ENCODE data around the gene MIOX. TPM values are rescaled to one million over a fixed set of nuclear protein-coding genes. Genes with fewer than 3 reads are reported as not detected.
"Not testable (repeated sequence)": the region's sequence is repeated elsewhere in the genome, so short reads cannot be mapped to it uniquely, and the experiment has no call there.

The MIOX gene
- polyA plus RNA-seq, 4 donors: 0.28 to 0.44 TPM; not detected in 2

DNA sequence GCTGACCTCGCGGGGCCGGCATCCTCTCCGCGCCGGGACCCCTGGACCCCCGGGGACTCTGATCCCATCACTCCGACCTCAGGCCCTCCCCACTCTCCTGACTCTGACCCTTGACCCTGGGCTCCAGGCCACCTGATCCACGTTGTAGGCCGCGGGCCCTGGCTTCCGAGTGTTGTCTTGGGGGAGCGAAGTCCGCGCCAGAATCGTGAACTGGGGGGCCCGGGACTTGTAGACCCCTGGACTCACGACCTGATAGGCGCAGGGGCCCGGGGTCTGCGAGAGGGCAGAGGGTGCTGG, 43.9 kb downstream of the MIOX start:
- H3K27me3 ChIP-seq (ENCODE audit: control insufficient read depth in 3 of 3, insufficient read depth in 3 of 3, low read length in 3 of 3): peaks cover 0 to 37% (median 0%) of the 10 kb centered on the region in 3 donors
- H3K9me3 ChIP-seq (ENCODE audit: control insufficient read depth in 2 of 2, insufficient read depth in 1 of 2, low read depth in 1 of 2, low read length in 1 of 2): no peaks in the 10 kb centered on the region
- H3K27ac ChIP-seq (ENCODE audit: low read depth in 1 of 3, low read length in 2 of 3): peak overlapping the region; percentile 84 to 100 (median 95)
- 0 to 2% (median 0%) methylated on average over 14 to 21 of the region's 21 CpGs for WGBS, 3 donors
- H3K4me3 ChIP-seq (ENCODE audit: low read depth in 1 of 3, low read length in 3 of 3): peak overlapping the region; percentile 45 to 76 (median 57)
- H3K4me1 ChIP-seq (ENCODE audit: control insufficient read depth in 3 of 3, insufficient read depth in 2 of 3, low read depth in 1 of 3, low read length in 2 of 3): peaks cover 0 to 52% (median 6%) of the 10 kb centered on the region in 3 donors
- no peak for FAIRE-seq
- H3K36me3 ChIP-seq (ENCODE audit: control insufficient read depth in 3 of 3, insufficient read depth in 2 of 3, low read depth in 1 of 3, low read length in 3 of 3): peaks cover 0 to 3% (median 0%) of the 10 kb centered on the region in 3 donors
- DNase-seq: no peak

- peaks cover 0 to 52% (median 6%) of the 10 kb centered on the region in 3 donors for H3K4me1 ChIP-seq (ENCODE audit: control insufficient read depth in 3 of 3, insufficient read depth in 2 of 3, low read depth in 1 of 3, low read length in 2 of 3)
- peak; percentile 91 to 93 for DNase-seq
- H3K9me3 ChIP-seq (ENCODE audit: control insufficient read depth in 2 of 2, insufficient read depth in 1 of 2, low read depth in 1 of 2, low read length in 1 of 2): no peaks in the 10 kb centered on the region
- no peak for FAIRE-seq
- WGBS, 3 donors: 1 to 2% (median 1%) methylated on average over 48 to 53 of the region's 53 CpGs
- peak overlapping the region; percentile 84 to 100 (median 95) for H3K27ac ChIP-seq (ENCODE audit: low read depth in 1 of 3, low read length in 2 of 3)
- H3K27me3 ChIP-seq (ENCODE audit: control insufficient read depth in 3 of 3, insufficient read depth in 3 of 3, low read length in 3 of 3): peaks cover 0 to 37% (median 0%) of the 10 kb centered on the region in 3 donors
- H3K36me3 ChIP-seq (ENCODE audit: control insufficient read depth in 3 of 3, insufficient read depth in 2 of 3, low read depth in 1 of 3, low read length in 3 of 3): peaks cover 0 to 3% (median 0%) of the 10 kb centered on the region in 3 donors
- H3K4me3 ChIP-seq (ENCODE audit: low read depth in 1 of 3, low read length in 3 of 3): peak overlapping the region; percentile 45 to 76 (median 57)
These were observed 44.4 kb downstream of the MIOX start for GRCh38 chr22:50530877-50531545.

- Histone ChIP-seq H3K27me3 (ENCODE audit: control insufficient read depth in 3 of 3, insufficient read depth in 3 of 3, low read length in 3 of 3) (peaks cover 0 to 37% (median 0%) of the 10 kb centered on the region in 3 donors), H3K4me1 (ENCODE audit: control insufficient read depth in 3 of 3, insufficient read depth in 2 of 3, low read depth in 1 of 3, low read length in 2 of 3) (peaks cover 0 to 50% (median 6%) of the 10 kb centered on the region in 3 donors), H3K27ac (ENCODE audit: low read depth in 1 of 3, low read length in 2 of 3) (peak overlapping the region; percentile 84 to 100 (median 95)), H3K36me3 (ENCODE audit: control insufficient read depth in 3 of 3, insufficient read depth in 2 of 3, low read depth in 1 of 3, low read length in 3 of 3) (peaks cover 0 to 3% (median 0%) of the 10 kb centered on the region in 3 donors), H3K4me3 (ENCODE audit: low read depth in 1 of 3, low read length in 3 of 3) (peak overlapping the region; percentile 45 to 76 (median 57)), H3K9me3 (ENCODE audit: control insufficient read depth in 2 of 2, insufficient read depth in 1 of 2, low read depth in 1 of 2, low read length in 1 of 2) (no peaks in the 10 kb centered on the region)
- DNase-seq (peak; percentile 62 to 78), FAIRE-seq (no peak)
- WGBS, 3 donors: 1% methylated on average over 14 to 44 of the region's 44 CpGs
These were observed 44.9 kb downstream of the MIOX start for GRCh38 chr22:50531546-50531961.

DNA sequence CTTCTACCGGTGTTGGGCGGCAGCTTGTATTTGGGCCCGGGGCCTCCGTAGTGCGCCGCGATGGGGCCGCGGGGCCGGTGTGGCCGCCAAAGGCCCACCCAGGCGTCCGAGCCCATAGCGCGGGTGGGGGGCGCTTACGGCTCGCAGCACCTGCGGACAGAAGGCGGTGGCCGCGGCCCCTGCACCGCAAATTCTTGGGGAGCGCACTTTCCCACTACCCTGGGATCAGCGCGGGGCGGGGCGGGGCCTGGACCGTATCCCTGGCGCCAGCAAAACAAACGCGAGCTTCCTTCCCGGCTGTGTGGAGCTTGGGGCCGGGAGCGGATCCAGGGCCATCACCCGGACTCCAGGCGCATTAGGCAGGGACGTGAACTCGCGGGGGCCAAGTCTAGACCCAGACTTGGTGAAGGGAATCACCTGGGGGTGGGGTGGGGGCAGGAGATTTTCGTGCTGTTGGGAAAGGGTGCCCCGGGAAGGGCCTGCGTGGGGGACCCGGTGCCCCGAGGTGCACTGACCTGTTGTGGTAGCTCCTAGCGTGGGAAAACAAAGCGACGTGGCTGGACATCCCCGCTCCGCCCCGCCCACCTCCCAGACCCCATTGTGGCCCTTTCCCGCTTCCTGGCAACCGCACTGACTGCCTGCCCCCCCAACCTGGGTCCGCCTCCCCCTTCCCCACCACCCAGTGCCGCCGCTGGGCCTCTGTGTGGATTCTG, 45.5 kb downstream of the MIOX start:
- H3K36me3 ChIP-seq (ENCODE audit: control insufficient read depth in 3 of 3, insufficient read depth in 2 of 3, low read depth in 1 of 3, low read length in 3 of 3): peaks cover 0 to 3% (median 0%) of the 10 kb centered on the region in 3 donors
- peak; percentile 74 to 85 for DNase-seq
- H3K4me3 ChIP-seq (ENCODE audit: low read depth in 1 of 3, low read length in 3 of 3): peak overlapping the region; percentile 45 to 76 (median 57)
- FAIRE-seq: no peak
- peak overlapping the region; percentile 84 to 100 (median 95) for H3K27ac ChIP-seq (ENCODE audit: low read depth in 1 of 3, low read length in 2 of 3)
- 3 to 5% (median 5%) methylated on average over 34 to 56 of the region's 56 CpGs for WGBS, 3 donors
- peaks cover 0 to 37% (median 0%) of the 10 kb centered on the region in 3 donors for H3K27me3 ChIP-seq (ENCODE audit: control insufficient read depth in 3 of 3, insufficient read depth in 3 of 3, low read length in 3 of 3)
- H3K4me1 ChIP-seq (ENCODE audit: control insufficient read depth in 3 of 3, insufficient read depth in 2 of 3, low read depth in 1 of 3, low read length in 2 of 3): peaks cover 0 to 46% (median 6%) of the 10 kb centered on the region in 3 donors
- H3K9me3 ChIP-seq (ENCODE audit: control insufficient read depth in 2 of 2, insufficient read depth in 1 of 2, low read depth in 1 of 2, low read length in 1 of 2): no peaks in the 10 kb centered on the region

DNA sequence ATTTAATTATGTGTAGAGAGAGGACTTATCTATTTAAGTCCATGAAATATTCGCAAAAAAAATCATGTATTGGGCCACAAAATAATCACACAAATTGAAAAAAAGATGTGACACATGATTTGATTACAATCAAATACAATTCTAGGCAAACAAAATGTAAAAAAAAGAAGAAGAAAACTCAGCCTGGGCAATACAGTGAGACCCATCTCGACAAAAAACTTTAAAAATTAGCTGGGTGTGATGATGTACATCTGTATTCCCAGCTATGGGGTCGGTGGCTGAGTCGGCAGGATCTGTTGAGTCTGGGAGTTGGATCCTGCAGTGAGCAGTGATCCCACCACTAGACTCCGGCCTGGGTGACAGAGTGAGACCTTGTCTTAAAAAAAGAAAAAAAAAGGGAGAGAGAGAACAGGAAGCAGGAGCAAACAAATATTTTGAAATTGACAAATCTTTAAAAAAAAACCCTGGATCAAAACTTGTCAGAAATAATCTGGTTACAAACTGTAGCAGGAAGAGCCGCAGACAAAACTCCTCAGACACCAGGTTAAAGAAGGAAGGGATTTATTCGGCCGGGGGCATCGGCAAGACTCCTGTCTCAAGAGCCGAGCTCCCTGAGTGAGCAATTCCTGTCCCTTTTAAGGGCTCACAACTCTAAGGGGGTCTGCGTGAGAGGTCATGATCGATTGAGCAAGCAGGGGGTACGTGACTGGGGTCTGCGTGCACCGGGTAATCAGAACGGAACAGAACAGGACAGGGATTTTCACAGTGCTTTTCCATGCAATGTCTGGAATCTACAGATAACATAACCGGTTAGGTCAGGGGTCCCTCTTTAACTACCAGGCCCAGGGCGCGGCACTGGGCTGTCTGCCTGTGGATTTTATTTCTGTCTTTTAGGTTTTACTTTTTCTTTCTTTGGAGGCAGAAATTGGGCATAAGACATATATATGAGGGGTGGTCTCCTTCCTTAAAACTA, 46.5 kb downstream of the MIOX start:
- 65 to 73% (median 70%) methylated on average over 19 of the region's 19 CpGs for WGBS, 3 donors

GRCh38 chr22:50533856-50534711, 47.4 kb downstream of the MIOX start:
- 53 to 68% (median 60%) methylated on average over 21 of the region's 21 CpGs for WGBS, 3 donors
- H3K4me3 ChIP-seq (ENCODE audit: low read depth in 1 of 3, low read length in 3 of 3); H3K9me3 ChIP-seq (ENCODE audit: control insufficient read depth in 2 of 2, insufficient read depth in 1 of 2, low read depth in 1 of 2, low read length in 1 of 2); DNase-seq; H3K36me3 ChIP-seq (ENCODE audit: control insufficient read depth in 3 of 3, insufficient read depth in 2 of 3, low read depth in 1 of 3, low read length in 3 of 3); FAIRE-seq: not testable (repeated sequence)
- Histone ChIP-seq H3K27me3 (ENCODE audit: control insufficient read depth in 3 of 3, insufficient read depth in 3 of 3, low read length in 3 of 3) (peaks cover 0 to 36% (median 0%) of the 10 kb centered on the region in 3 donors), H3K27ac (ENCODE audit: low read depth in 1 of 3, low read length in 2 of 3) (peak overlapping the region in 1 of 3 donors; percentile 78), H3K4me1 (ENCODE audit: control insufficient read depth in 3 of 3, insufficient read depth in 2 of 3, low read depth in 1 of 3, low read length in 2 of 3) (peaks cover 2 to 49% (median 3%) of the 10 kb centered on the region in 3 donors)

More for the DNA sequence above, 46.5 kb downstream of the MIOX start:
- Histone ChIP-seq H3K27me3 (ENCODE audit: control insufficient read depth in 3 of 3, insufficient read depth in 3 of 3, low read length in 3 of 3) (peaks cover 0 to 37% (median 0%) of the 10 kb centered on the region in 3 donors), H3K36me3 (ENCODE audit: control insufficient read depth in 3 of 3, insufficient read depth in 2 of 3, low read depth in 1 of 3, low read length in 3 of 3) (no peaks in the 10 kb centered on the region), H3K4me1 (ENCODE audit: control insufficient read depth in 3 of 3, insufficient read depth in 2 of 3, low read depth in 1 of 3, low read length in 2 of 3) (peaks cover 0 to 46% (median 4%) of the 10 kb centered on the region in 3 donors), H3K9me3 (ENCODE audit: control insufficient read depth in 2 of 2, insufficient read depth in 1 of 2, low read depth in 1 of 2, low read length in 1 of 2) (no peaks in the 10 kb centered on the region), H3K4me3 (ENCODE audit: low read depth in 1 of 3, low read length in 3 of 3) (no peak overlapping the region), H3K27ac (ENCODE audit: low read depth in 1 of 3, low read length in 2 of 3) (peak overlapping the region in 1 of 3 donors; percentile 78)
- FAIRE-seq (no peak), DNase-seq (no peak)

DNA sequence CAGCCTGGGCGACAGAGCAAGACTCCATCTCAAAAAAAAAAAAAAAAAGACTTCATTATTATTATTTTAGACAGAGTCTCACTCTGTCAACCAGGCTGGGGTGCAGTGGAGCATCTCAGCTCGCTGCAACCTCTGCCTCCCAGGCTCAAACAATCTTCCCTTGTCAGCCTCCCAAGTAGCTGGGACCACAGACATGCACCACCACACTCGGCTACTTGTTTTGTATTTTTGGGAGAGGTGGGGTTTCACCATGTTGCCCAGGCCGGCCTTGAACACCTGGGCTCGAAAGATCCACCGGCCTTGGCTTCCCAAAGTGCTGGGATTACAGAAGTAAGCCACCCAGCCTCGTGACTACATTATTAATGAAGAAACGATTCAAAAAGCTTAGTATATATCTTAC, 48.5 kb downstream of the MIOX start:
- H3K9me3 ChIP-seq (ENCODE audit: control insufficient read depth in 2 of 2, insufficient read depth in 1 of 2, low read depth in 1 of 2, low read length in 1 of 2): no peaks in the 10 kb centered on the region
- peaks cover 0 to 46% (median 5%) of the 10 kb centered on the region in 3 donors for H3K4me1 ChIP-seq (ENCODE audit: control insufficient read depth in 3 of 3, insufficient read depth in 2 of 3, low read depth in 1 of 3, low read length in 2 of 3)
- FAIRE-seq (no peak), DNase-seq (no peak)
- peaks cover 0 to 33% (median 0%) of the 10 kb centered on the region in 3 donors for H3K27me3 ChIP-seq (ENCODE audit: control insufficient read depth in 3 of 3, insufficient read depth in 3 of 3, low read length in 3 of 3)
- no peak overlapping the region for H3K4me3 ChIP-seq (ENCODE audit: low read depth in 1 of 3, low read length in 3 of 3)
- peak overlapping the region in 1 of 3 donors; percentile 43 for H3K27ac ChIP-seq (ENCODE audit: low read depth in 1 of 3, low read length in 2 of 3)
- 84 to 89% (median 89%) methylated on average over 7 to 8 of the region's 8 CpGs for WGBS, 3 donors
- no peaks in the 10 kb centered on the region for H3K36me3 ChIP-seq (ENCODE audit: control insufficient read depth in 3 of 3, insufficient read depth in 2 of 3, low read depth in 1 of 3, low read length in 3 of 3)

All from small intestine (tissue), 7 donors.